Measurements from ENCODE around the gene TEX53.

The TEX53 gene

GRCh38 chr9:114678795-114679194 is 21.2 kb upstream of the TEX53 start:
- no peak for DNase-seq

- DNase-seq: no peak
These were observed 20.5 kb upstream of the TEX53 start for GRCh38 chr9:114678130-114678529.

- no peak for DNase-seq
These were observed 19.8 kb upstream of the TEX53 start for GRCh38 chr9:114677418-114677817.

- DNase-seq: no peak
These were observed 19.3 kb upstream of the TEX53 start for GRCh38 chr9:114676901-114677300.

- DNase-seq: no peak
These were observed 17.4 kb upstream of the TEX53 start for GRCh38 chr9:114674798-114675540.

- DNase-seq: no peak
These were observed 16.6 kb upstream of the TEX53 start for GRCh38 chr9:114674076-114674797.

- no peak for DNase-seq
These were observed 14.0 kb upstream of the TEX53 start for GRCh38 chr9:114671605-114672004.

GRCh38 chr9:114669961-114670360 is 12.4 kb upstream of the TEX53 start:
- no peak for DNase-seq

GRCh38 chr9:114668146-114668545 is 10.5 kb upstream of the TEX53 start:
- no peak for DNase-seq

- no peak for DNase-seq
These were observed 9.2 kb upstream of the TEX53 start for GRCh38 chr9:114666851-114667250.

- no peak for DNase-seq
These were observed 8.8 kb upstream of the TEX53 start for GRCh38 chr9:114666401-114666800.

- no peak for DNase-seq
These were observed 6.6 kb upstream of the TEX53 start for GRCh38 chr9:114664181-114664580.

- DNase-seq: peak; percentile 4 to 51 (median 15)
These were observed 4.7 kb upstream of the TEX53 start for GRCh38 chr9:114662081-114662989.

GRCh38 chr9:114656301-114656700 is 1.3 kb downstream of the TEX53 start:
- DNase-seq: no peak

GRCh38 chr9:114655689-114656088 is 1.9 kb downstream of the TEX53 start:
- DNase-seq: no peak

- DNase-seq: peak; percentile 58 to 74 (median 60)
These were observed 3.9 kb downstream of the TEX53 start for GRCh38 chr9:114653556-114654159.

- no peak for DNase-seq
These were observed 4.6 kb downstream of the TEX53 start for GRCh38 chr9:114652776-114653555.

GRCh38 chr9:114643896-114644295 is 13.7 kb downstream of the TEX53 start:
- no peak for DNase-seq

- no peak for DNase-seq
These were observed 14.6 kb downstream of the TEX53 start for GRCh38 chr9:114643001-114643400.

GRCh38 chr9:114641967-114642366 is 15.6 kb downstream of the TEX53 start:
- DNase-seq: no peak

GRCh38 chr9:114638404-114638803 is 19.2 kb downstream of the TEX53 start:
- DNase-seq: no peak

- DNase-seq: no peak
These were observed 23.2 kb downstream of the TEX53 start for GRCh38 chr9:114634387-114634786.
